NCI-H524 (cell line): ENCODE measurements around the gene TMEM81.
A peak's percentile ranks its signal among the peaks of the same experiment; 100 is the strongest.

ENCODE experiments used
- DNase-seq, 2 experiments: peaks; one replicate each; lab custom pipeline; 2025; lab: John Stamatoyannopoulos, UW

TMEM81 gene

DNA sequence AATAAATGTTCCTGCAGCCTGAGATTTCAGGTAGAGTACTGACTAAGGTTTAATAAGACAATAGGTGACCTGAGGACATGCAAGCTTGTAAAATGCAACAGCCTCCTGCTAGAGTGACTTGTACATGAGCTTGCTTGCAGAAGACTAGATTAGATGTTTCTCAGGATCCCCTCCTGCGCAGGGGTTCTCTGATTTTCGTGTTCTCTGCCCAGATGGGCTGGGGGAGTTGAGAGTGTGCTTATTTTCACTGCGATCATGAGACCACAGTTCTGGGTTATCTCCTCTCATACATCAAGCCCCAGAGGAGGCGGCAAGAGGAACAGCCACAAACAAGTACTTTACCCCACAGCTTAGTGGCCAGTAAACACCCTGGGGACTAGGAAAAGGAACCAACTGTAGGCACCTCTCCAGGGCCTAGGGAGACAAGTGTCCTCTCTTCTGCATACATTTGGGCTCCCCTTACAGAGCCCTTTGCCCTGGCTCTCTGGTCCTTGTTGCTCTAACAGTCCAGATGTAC is 8.0 kb downstream of the TMEM81 start:
- DNase-seq, result no peak

DNA sequence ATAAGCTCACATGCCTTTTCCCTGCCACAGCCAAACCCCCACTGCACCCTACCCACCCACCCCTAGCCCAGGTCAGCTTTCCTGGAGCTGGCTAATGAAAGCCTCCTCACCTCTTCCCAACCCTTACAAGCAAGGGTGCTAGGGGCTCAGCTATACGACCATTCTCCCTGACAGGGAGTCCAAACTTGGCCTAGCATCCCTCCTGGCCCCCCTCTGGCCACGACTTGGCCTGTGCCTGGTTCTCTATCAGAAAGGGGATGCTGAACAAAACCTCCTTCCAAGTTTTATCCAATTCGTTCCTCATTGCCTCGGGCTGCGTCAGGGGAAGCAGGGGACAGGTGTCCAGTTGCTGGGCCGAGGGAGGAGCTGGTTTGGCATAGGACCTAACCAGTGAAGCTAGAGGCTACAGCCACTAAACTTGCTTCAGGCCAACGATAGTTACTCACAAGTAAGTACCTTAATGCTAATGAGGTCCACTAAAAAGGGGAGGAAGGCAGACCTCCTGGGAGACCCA is 8.6 kb downstream of the TMEM81 start:
- no peak for DNase-seq

DNA sequence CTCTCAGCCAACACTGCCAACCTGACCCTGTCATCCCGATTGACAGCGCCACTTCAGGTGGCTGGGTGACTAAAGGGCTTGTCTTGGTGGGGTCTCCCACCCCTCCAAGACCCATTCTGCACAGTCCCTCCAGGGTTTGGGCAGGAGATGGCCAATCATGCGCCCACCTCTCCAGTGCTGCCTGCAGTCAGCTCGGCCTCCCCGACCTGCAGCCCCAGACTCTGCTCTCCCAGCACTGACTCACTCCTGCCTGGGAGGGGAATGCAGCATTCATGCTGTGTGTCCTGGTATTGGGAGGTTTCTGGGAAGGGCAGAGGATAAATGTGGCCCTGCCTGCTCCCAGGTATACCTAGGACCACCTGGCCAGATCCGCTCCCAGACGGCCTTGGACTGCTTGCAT is 9.7 kb downstream of the TMEM81 start:
- no peak for DNase-seq

DNA sequence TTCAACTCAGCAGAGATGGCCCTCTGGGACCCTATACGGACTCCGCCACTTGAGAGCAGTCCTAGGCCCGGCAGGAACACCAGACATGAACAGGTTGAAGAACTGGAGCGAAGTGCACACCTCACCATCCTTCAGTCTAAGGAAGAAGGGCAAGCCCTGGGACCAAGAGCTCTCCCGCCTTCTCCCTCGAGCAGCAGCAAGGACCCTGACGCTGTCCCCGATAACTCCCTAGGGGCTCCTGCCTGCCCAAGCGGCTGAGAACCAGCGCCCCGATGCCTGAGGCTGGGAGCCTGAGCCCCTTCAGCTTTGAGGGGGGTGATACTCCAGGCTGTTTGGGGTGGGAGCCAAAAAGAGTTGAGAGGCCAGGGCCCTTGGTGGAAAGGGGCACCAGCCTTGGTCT is 10.2 kb downstream of the TMEM81 start:
- no peak for DNase-seq

DNA sequence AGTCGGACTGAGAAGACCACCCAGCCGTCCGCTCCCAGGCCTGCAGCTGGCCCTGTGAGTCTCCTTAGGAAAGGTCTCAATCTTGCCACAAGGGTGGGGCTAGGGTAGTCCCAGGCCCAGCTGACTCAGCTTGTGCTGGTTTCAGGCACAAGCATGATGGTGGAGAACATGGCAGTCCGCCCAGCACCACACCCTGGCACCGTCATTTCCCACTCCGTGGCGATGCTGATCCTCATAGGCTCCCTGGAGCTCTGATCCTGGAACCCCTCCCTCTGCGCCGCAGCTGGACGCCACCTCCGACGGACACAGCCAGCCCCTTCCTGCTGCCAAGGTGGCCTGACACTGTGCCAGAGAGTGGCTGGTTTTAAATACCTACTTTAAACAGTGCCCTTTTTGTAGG is 10.7 kb downstream of the TMEM81 start:
- no peak for DNase-seq

DNA sequence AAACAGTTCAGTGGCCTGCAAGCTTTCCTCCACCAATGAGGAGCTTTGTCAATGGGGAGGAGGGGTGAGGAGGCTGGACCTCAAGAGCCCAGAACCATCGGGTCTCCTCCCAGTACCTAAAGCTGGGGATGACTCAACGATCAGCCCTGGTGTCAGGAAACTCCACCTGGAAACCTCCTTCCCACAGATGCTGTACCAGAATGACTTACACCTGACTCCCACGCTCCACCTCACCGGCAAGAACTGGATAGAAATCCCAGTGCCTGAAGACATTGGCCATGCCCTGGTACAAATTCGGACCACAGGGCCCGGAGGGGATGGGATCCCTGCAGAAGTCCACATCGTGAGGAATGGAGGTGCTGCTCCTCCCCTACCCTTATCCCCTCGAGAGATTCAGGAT is 11.4 kb downstream of the TMEM81 start:
- DNase-seq, result no peak

DNA sequence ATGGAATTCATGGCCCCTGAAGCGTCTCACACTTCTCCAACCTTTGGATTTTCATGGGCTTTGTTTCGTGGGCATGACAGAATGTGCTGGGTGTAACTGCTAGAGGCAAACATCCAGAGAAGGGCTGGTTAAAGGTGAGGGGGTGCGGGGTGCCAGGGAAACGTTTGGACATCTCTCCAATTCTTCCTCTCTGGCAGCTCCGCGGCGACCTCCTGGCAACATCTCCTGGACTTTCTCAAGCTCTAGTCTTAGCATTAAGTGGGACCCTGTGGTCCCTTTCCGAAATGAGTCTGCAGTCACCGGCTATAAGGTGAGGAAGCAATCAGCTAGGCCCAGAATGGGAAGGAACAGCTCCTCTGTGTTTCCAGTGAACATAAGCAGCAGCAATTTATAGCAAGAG is 12.0 kb downstream of the TMEM81 start:
- no peak for DNase-seq

DNA sequence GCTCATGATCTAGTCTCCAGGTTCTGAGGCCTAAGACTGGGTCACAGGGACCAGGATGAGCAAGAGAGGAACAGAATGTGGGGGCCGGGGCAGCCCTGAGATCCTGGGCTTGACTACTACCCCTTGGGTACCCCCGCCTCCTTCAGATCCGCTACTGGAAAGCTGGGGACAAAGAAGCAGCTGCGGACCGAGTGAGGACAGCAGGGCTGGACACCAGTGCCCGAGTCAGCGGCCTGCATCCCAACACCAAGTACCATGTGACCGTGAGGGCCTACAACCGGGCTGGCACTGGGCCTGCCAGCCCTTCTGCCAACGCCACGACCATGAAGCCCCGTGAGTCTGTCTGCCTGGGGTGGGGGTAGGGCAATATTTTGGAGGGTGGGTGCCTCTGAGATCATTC is 12.5 kb downstream of the TMEM81 start:
- DNase-seq, result no peak

DNA sequence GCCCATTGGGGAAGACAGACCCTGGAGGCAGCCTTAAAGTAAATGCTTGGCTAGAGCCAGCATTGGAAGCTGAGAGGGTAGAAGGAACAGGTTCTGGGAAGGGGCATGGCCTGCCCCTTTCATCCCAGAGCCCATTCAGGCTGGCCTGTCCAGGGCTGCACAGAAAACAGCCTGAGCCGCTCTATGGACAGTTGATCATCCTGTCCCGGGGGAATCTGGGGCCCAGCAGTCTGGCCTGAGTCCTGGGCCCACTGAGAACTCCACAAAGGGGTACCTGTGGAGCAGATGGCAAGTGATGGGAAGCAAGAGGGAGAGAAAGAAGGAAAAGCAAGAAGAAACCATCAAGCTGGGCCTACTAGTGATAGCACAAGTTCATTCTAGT is 13.2 kb downstream of the TMEM81 start:
- DNase-seq, result no peak

DNA sequence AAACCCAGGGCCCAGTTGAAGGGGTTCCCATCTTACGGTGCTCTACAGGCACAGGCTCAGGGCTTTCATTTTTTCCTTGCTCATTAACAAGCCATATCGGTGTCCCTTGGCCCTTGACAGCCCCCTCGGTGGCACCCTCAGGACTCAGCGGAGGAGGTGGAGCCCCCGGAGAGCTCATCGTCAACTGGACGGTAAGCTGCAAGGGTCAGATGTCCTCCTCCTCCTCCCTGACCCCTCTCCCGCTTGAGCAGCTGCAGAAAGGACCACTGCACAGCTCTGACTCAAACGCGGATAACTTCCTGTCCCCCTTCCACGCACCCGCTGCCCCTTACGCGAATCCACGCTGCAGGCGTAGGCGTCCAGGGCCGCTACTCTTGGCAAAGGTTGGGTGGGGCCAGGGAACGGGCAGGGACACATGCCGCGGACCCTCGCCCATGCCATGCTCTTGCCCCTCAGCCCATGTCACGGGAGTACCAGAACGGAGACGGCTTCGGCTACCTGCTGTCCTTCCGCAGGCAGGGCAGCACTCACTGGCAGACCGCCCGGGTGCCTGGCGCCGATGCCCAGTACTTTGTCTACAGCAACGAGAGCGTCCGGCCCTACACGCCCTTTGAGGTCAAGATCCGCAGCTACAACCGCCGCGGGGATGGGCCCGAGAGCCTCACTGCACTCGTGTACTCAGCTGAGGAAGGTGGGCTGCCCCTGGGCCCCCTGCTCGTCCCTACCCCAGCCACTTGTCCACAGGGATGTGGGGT is 14.7 kb downstream of the TMEM81 start:
- no peak for DNase-seq

DNA sequence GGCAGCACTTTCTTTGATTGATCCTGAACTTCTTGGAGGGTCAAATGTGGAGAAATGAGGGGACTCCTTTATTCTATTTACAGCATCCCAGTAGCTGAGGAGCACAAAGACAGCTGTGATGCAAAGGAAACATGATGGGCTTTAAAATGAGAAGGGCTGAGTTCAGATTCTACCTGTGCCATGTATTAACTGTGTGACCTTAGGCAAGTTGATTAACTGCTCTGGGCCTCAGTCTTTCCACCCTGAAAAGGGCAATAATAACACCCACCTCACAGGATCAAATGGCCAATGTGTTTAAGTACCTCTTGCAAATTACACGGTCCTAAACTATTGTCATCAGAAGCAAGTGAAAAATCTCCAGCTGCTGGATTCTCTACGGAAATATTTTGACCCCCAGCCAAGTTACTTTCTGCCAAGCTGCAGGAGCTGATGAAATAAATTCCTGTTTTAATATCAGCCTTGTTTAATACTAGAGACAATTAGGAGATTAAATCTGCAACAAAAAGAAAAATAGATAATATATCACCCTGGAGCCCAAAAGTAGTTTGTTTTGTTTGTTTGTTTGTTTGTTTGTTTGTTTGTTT is 15.7 kb downstream of the TMEM81 start:
- DNase-seq, result no peak

DNA sequence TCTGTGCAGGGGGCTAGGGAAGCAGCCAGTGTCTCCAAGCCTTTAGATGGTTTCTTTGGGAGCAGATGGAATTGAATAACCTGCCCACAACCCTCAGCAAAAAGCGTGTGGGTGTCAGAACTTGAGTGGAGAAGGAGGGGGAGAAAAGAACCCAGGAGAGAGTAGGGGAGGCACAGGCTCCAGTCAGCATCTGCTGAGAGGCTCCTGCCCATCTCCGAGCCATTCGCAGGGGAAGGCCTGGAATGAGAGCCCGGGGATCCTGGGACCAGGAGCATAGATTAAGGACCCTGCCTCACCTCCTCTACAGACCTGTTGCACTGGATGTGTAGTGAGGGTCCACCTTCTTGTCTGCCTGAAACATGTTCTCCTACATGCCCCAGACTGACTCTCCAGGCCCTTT is 16.3 kb downstream of the TMEM81 start:
- DNase-seq, result no peak

DNA sequence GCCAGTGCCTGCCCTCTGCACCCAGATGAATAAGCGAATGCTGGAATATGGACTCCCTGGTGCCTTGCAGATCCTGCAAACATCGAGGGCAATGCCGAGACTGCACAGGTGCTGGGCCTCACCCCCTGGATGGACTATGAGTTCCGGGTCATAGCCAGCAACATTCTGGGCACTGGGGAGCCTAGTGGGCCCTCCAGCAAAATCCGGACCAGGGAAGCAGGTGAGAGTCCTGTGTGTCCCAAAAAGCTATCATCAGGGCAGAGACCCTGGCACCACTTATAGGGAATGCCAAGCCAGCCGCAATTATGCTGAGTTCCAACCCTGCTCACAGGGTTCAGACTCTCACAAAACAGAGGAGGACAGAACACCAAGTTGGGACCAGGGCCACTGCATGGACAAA is 17.2 kb downstream of the TMEM81 start:
- no peak for DNase-seq

DNA sequence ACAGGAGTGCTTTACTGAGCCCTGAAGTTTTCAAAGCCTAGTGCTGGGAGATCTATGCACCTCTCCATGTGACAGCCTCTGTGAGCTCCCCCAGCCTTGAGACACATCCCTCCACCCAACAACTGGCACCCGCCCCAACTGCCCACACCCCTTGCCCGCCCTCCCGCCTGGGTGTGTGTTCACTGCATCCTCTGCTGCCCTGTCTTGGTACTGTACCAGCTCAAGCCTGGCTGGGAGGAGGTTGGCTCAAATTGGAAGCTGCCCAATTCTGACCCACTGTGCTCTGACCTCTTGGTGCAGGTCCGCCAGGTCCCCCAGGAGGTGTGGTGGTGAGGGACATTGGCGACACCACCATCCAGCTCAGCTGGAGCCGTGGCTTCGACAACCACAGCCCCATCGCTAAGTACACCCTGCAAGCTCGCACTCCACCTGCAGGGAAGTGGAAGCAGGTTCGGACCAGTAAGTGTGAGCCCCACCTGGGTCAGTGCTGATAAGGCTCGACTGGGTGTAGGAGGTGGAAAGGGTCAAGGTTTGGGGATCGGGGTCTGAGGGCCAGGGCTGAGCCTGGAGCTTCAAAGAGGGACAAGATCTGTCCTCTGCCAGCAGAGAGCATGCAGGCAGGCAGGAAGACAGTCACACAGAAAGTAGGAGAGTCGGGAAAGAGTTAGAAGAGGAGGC is 18.0 kb downstream of the TMEM81 start:
- no peak for DNase-seq

DNA sequence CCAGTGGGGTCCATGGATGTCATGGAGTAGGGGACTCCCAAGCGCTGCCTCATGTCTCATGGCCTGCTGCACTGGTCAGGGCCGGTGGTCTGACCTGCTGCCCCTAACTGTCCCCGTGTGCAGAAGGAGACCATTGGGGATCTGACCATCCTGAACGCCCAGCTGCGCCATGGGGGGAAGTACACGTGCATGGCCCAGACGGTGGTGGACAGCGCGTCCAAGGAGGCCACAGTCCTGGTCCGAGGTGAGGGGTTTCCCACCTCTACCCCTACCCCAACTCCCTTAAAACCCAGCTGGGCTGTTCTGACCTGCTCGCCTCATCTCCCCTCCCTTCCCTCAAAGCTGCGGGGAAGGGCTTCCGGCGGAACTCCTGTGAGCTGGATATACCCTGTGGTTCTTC is 18.6 kb downstream of the TMEM81 start:
- no peak for DNase-seq

DNA sequence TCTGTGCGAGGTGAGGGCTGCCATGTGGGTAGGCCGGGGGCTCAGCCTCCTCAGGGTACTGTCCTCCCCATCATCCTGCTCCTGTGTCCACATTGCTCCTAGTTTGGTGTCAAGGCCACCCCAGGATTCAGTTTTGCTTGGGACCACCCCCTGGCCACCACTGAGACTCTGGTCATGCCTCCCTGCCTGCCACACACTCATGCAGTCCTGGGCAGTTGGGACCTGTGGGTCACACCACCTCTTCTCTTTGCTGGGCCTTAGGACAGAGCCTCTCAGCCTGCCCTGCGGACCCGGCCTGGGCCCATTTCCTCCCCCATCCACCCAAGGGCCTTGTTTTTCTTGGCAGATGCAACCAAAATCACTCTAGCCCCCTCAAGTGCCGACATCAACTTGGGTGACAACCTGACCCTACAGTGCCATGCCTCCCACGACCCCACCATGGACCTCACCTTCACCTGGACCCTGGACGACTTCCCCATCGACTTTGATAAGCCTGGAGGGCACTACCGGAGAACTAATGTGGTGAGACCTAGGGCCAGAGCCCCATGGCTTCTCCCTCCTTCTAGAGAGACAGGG is 19.4 kb downstream of the TMEM81 start:
- DNase-seq, result no peak

DNA sequence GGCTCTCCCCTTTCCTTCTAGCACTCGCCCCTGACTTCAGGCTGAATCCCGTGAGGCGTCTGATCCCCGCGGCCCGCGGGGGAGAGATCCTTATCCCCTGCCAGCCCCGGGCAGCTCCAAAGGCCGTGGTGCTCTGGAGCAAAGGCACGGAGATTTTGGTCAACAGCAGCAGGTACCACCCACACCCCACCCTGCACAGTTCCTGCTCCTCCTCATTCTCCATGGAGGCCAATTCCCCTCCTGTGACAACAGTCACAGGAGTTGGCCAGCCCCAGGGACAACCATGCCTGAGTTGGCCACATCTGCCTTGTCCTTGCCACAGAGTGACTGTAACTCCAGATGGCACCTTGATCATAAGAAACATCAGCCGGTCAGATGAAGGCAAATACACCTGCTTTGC is 20.0 kb downstream of the TMEM81 start:
- no peak for DNase-seq

DNA sequence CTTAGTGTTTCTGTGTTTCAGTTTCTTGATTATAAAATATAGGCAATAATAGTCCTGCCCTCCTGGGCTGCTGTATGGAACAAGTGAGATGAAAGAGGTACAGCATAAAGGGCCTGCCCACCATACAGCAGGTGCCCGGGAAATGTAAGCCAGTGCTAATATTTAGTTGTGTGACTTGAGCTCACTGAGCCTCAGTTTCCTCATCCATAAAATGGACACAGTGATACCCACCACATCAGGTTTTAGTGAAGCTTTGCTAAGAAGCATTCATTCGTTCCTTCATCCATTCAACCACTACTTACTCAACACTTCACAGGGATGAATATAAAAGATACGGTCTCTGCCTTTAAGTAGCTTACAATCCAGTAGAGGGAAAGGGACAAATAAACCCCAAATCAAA is 21.4 kb downstream of the TMEM81 start:
- no peak for DNase-seq

DNA sequence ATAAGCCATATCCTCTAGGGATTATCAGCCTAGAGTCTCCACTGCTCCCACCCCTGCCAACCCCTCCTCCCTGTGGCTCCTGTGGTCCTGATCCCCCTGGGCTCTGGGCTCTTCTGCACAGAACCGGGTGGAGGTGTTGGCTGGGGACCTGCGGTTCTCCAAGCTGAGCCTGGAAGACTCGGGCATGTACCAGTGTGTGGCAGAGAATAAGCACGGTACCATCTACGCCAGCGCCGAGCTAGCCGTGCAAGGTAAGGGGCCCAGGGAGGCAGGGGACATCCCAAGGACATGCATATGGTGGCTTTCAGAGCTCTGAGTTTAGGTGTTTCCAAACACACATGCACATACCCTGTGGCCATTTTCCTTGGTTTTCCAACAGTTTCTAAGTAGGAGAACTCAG is 21.9 kb downstream of the TMEM81 start:
- DNase-seq, result no peak

DNA sequence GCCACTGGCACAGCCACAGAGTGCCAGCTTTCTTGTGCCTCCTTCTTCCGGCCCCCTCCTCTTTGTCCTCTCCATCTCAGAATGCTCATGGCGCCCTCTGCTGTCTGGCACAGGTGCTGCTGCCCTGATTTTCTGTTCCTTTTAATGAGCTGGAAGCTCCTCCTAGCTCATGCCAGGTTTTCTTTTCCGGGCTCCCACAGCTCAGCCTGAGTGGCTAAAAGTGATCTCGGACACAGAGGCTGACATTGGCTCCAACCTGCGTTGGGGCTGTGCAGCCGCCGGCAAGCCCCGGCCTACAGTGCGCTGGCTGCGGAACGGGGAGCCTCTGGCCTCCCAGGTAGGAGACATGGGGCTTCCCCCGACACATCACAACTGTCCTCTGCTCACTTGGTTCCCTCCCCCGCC is 22.6 kb downstream of the TMEM81 start:
- DNase-seq, result peak in 1 of 2 experiments; percentile 60

DNA sequence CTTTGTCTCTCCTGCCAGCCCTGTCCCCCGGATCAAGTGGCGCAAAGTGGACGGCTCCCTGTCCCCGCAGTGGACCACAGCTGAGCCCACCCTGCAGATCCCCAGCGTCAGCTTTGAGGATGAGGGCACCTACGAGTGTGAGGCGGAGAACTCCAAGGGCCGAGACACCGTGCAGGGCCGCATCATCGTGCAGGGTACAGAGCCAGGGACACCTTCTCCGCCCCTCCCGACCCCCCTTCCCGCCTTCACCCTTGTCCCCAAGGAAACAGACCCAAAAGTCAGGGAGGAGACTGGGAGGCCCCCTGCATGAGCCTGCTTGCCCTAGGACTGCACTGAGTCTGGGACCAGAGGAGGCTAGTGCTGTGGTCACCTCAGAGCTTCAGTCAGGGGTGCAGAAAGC is 23.0 kb downstream of the TMEM81 start:
- DNase-seq, result no peak

DNA sequence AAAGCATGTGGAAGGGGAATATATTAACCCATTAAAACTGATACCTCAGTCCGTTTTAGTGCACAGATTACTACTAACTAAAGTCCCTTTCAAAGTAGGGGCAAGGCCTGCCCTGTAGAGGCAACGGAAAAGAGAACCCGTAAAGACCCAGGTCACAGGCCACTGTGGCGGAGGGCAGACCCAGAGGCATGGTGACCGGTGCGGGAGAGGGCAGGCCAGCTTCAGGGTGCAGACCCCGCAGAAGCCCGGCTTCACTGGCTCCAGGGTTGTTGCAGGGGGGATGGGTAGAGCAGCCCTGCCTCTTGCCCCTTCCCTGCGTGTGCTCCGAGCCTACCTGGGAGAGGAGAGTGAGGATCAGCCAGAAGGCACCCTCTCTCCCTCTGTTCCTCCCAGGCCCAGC is 23.5 kb downstream of the TMEM81 start:
- DNase-seq, result no peak

DNA sequence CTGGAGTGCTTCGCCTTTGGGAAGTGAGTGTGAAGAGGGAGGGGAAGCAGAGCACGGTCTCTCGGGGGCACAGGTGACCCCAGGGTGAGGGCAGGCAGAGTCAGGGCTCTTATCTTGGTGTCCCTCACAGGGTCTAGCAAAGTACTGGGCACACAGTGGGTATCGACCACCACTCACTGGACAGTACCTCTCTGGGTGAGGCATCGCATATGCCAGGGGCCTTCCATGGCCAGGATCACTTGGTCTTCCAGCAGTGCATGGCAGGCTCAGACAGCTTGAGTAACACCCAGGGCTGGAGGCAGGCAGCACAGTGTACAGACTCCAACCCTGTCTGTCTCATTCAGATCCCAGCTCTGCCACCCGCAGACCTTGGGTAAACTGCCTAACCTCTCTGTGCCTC is 24.6 kb downstream of the TMEM81 start:
- no peak for DNase-seq
